ENCODE results near the gene LINC00237. TPM values are rescaled to one million over a fixed set of nuclear protein-coding genes. Genes with fewer than 3 reads are reported as not detected.

The LINC00237 gene
- total RNA-seq, 1 experiment from 2014 or later, result 0.90 TPM

DNA sequence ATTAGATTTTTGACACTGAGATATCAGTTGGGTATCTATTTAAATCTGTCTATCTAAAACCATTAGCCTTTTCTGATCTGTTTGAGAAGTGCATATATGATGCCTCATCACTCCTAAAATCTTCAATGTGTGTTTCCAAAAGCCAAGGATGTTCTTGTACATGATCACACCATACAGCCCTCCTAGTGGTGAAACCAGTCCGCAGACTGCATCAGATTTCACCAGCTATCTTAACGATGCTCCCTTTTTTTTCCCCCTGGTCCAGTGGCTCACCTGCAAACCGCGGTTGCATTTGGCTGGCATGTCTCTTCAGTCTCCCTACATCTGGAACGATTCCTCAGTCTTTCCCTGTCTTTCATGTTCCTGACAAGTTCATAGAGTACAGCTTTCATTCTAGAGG, 23.7 kb upstream of the LINC00237 start:
- Mint-ChIP-seq H3K9me3 (no peaks in the 10 kb centered on the region), H3K27ac (no peak overlapping the region), H3K4me1 (peaks cover 38 to 56% of the 10 kb centered on the region in 2 experiments), H3K27me3 (ENCODE audit: low read depth) (peaks cover 3% of the 10 kb centered on the region; the same call in 1 of the 2 replicates), H3K4me3 (no peak overlapping the region), H3K36me3 (ENCODE audit: insufficient read depth in 1 of 3, low read depth in 3 of 3) (peaks cover 0 to 23% (median 6%) of the 10 kb centered on the region in 3 experiments; a peak in 6 of 7 replicates)
- Histone ChIP-seq H3T11ph (ENCODE audit: low read length) (no peak overlapping the region), H2AK5ac (ENCODE audit: insufficient read length, low read length) (no peak overlapping the region), H2BK15ac (ENCODE audit: low read depth, low read length) (no peak overlapping the region), H3K79me1 (ENCODE audit: insufficient read depth, low read depth, low read length, poor library complexity, severe bottlenecking) (peaks cover 3% of the 10 kb centered on the region), H3K23me2 (ENCODE audit: insufficient read length, low read depth, low read length, poor library complexity, severe bottlenecking) (peaks cover 8% of the 10 kb centered on the region), H3K79me2 (ENCODE audit: insufficient read depth, low read length) (peaks cover 1% of the 10 kb centered on the region; the same call in 1 of the 2 replicates), H4K91ac (ENCODE audit: insufficient read length, low read depth, low read length) (no peak overlapping the region), H3K27ac (ENCODE audit: insufficient read length, low read depth, low read length) (no peak overlapping the region), H2BK12ac (ENCODE audit: insufficient read length, low read depth, low read length) (no peak overlapping the region), H2BK20ac (ENCODE audit: low read depth, low read length, poor library complexity, severe bottlenecking) (no peak overlapping the region), H2BK120ac (ENCODE audit: low read depth, low read length, poor library complexity, severe bottlenecking) (no peak overlapping the region), H3K9ac (ENCODE audit: extremely low read depth, insufficient read length, low read length) (no peak overlapping the region), H3K18ac (ENCODE audit: insufficient read length, low read depth, low read length) (no peak overlapping the region), H2BK5ac (ENCODE audit: insufficient read length, low read length) (no peak overlapping the region), H3K4ac (ENCODE audit: low read depth, low read length) (no peak overlapping the region), H3K14ac (ENCODE audit: insufficient read depth, low read length) (no peak overlapping the region), H4K5ac (ENCODE audit: insufficient read length, low read depth, low read length) (no peak overlapping the region), H3K9me3 (ENCODE audit: control insufficient read depth, low read depth, low read length) (no peaks in the 10 kb centered on the region), H3K27me3 (ENCODE audit: insufficient read depth, low read length) (no peaks in the 10 kb centered on the region), H2AFZ (ENCODE audit: low read length) (no peak overlapping the region), H3K56ac (ENCODE audit: insufficient read length, low read depth, low read length) (no peak overlapping the region), H3K23ac (ENCODE audit: insufficient read length, low read depth, low read length) (no peak overlapping the region), H3K4me2 (ENCODE audit: insufficient read depth, insufficient read length, low read length) (no peak overlapping the region), H4K20me1 (ENCODE audit: control insufficient read depth, insufficient read depth, insufficient read length) (no peaks in the 10 kb centered on the region), H3K4me1 (ENCODE audit: insufficient read depth, low read length) (peaks cover 8% of the 10 kb centered on the region; the same call in 1 of the 2 replicates), H4K8ac (replicated peaks; ENCODE audit: insufficient read length, low read depth, low read length) (no peak overlapping the region)
- TF ChIP-seq, protein P1, sequence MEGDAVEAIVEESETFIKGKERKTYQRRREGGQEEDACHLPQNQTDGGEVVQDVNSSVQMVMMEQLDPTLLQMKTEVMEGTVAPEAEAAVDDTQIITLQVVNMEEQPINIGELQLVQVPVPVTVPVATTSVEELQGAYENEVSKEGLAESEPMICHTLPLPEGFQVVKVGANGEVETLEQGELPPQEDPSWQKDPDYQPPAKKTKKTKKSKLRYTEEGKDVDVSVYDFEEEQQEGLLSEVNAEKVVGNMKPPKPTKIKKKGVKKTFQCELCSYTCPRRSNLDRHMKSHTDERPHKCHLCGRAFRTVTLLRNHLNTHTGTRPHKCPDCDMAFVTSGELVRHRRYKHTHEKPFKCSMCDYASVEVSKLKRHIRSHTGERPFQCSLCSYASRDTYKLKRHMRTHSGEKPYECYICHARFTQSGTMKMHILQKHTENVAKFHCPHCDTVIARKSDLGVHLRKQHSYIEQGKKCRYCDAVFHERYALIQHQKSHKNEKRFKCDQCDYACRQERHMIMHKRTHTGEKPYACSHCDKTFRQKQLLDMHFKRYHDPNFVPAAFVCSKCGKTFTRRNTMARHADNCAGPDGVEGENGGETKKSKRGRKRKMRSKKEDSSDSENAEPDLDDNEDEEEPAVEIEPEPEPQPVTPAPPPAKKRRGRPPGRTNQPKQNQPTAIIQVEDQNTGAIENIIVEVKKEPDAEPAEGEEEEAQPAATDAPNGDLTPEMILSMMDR (conservative IDR thresholded peaks at IDR 0.05), result peak; percentile 52; the same call in 2 of the 3 replicates
- no CpG with 5 or more reads among the region's 5 CpGs for WGBS (ENCODE audit: extremely low coverage, insufficient read length, low lambda C conversion rate)
- no peak for DNase-seq

Data from H9 (cell line).